CD4-positive, alpha-beta T cell treated with Interleukin-10 for 1 hour (primary cell): ENCODE data around the gene SYNDIG1L.

Experiments
- DNase-seq: peaks from one replicate; pipeline ENCODE4 v3.0.0-alpha.2; 2020

Gene SYNDIG1L

DNA sequence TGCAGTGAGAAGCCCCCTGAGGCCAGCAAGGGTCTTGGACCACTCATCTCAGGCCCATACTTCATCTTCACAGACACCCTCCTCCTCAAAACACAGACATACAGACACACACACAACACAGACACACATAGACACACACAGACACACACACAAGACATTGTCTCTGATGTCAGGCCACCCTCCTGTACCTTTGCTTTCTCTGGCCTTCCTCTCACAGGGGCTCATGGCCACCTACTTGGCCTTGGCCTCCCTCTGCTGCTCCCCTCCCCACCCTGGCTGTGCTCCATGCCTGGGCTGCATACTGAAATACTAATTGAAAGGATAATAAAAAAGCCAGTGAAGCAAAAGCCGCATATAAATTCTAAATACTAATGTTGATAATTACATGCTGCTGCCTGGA, 1.6 kb upstream of the SYNDIG1L start:
- no peak for DNase-seq

- DNase-seq: peak; percentile 51
Observed at GRCh38 chr14:74425525-74426201, 347 bp downstream of the SYNDIG1L start.

- DNase-seq: no peak
Observed at GRCh38 chr14:74424606-74425005, 1.4 kb downstream of the SYNDIG1L start.

GRCh38 chr14:74423246-74423645, 2.8 kb downstream of the SYNDIG1L start:
- no peak for DNase-seq

DNA sequence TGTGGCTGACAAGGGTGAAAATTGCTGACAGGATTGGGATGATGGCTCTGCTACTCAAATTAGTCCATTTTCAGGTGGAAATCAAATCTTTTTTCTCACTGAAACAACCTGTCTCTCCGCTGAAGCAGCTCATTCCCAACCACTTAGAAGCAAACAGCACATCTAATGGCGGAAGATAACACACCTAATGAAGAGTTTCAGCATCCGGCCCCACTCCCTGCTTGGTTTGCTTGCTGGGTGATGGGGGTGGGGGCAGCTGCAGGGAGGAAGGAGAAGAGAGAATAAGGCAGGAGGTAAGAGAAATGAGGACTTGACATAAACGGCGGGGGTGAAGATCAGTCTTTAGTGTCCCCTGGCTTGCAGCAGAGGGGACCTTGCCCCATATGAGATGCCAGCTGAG, 4.0 kb downstream of the SYNDIG1L start:
- no peak for DNase-seq

DNA sequence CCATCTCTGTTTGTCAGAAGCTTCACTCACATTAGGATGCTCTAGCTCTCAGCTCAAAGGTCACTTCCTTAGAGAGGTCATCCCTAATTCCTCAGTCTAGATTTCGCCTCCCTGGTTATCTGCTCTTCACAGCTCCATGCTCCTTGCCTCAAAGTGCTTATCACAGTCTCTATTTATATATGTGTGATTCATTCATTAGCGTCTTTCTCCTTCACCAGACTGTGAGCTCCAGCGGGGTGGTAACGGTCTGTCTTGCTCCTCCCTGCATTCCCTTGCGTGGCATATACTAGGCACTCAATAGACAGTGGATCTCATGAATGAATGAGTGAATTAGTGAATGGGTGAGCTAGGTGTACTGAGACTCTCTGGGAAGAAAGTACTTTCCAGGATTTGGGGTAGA, 6.9 kb downstream of the SYNDIG1L start:
- DNase-seq: no peak

DNA sequence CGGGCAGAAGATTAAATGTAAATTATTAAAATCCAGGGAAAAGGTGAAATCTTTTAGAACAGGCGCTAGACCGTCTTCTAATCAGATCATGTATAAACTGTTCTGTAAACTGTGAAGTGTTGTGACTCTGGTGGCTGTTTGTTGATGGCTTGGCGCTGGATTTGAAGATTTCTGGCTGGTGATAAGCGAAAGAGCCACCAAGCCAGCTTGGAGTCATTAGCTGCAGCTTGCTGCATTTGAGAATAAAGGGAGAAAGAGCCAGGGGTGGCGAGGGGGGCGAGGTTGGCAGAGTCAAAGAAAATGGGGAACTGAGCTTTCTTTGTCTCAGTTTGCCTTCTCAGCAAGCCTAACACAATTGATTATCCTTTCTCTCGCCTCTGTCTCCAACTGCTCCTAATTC, 8.0 kb downstream of the SYNDIG1L start:
- DNase-seq: no peak

DNA sequence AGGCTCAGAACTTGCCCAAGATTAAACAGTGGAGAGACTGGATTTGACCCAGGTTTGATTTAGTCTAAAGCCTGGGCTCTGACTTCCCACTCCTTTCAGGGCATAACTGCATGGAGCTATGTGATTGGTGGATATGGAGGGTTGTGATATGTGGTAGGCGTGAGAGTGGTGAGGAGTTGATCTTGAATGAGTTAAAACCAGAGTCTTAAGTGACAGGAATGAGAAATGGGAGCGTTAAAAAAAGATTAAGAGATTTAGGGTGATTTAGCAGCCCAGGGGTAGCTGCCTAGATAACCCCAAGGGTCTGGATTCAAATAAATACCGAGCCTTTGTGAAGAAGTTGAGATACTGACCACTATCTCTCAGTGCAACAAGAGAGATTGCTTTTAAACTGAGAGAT, 8.4 kb downstream of the SYNDIG1L start:
- no peak for DNase-seq

GRCh38 chr14:74417201-74417600, 8.8 kb downstream of the SYNDIG1L start:
- no peak for DNase-seq

DNA sequence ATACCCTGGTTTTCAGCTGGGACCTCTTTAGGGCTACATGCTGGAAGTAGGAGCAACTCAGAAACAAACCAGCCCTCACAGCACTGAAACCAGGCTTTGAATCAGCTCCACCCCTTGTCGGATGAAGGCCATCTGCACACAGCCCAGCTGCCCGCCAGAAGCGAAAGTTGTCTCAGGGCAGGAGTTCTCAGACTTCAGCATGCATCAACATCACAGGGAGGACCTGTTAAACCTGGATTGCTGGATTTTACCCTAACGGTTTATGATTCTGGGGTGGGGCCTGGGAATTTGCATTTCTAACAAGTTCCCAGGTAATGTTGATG, 10.9 kb downstream of the SYNDIG1L start:
- DNase-seq: no peak

DNA sequence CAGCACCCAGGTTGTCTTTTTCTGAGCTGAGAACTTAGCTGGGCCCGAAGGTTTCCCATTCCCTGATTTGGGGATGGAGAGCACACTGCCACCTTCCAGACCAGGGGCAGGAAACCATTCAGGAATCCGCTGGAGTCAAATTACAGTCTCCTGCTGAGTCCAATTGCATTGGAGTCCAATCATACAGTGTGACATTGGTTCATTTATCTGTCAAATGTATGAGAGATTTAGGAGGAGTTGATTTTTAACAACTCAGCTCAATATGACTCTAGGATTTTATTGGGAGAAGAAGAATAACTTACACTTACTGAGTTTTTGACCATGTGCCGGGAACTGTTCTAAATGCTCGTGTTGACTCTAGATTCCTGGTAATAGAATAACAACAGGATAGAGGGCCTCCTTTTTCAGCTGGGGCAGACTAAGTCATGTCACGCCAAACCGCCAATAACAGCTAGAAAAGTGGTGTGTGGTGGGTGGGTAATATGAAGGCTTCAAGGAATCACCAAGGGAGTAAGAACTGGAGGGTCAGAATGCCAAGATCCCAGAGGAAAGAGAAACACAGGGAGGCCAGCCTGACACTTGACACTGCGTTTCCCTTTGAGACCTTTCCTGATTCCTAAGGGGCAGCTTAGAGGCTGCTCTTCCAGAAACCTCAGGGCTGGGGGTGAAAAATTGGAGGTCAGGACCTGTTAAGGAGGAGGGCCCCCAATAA, 11.5 kb downstream of the SYNDIG1L start:
- no peak for DNase-seq

- no peak for DNase-seq
Observed at GRCh38 chr14:74413627-74414026, 12.4 kb downstream of the SYNDIG1L start.

- DNase-seq: no peak
Observed at GRCh38 chr14:74412753-74413152, 13.3 kb downstream of the SYNDIG1L start.

DNA sequence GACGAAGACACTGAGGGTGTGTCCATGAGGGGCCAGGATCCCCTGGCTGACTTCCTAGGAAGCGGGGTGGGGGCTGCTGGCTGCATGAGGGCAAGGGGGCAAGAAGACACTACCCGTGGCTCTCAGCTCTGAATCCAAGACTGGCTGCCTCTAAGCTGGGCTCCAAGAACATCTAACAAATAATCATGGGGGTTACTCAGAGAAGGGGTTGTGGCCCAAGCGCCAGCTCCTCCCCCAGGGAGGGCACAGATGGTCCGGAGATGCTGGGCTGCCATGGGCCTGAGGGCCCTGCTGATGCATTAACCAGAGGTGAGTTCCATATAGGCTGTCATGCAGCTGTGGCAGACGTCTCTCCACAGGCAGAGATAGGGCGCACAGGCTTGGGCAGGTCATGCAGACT, 14.3 kb downstream of the SYNDIG1L start:
- DNase-seq: no peak

DNA sequence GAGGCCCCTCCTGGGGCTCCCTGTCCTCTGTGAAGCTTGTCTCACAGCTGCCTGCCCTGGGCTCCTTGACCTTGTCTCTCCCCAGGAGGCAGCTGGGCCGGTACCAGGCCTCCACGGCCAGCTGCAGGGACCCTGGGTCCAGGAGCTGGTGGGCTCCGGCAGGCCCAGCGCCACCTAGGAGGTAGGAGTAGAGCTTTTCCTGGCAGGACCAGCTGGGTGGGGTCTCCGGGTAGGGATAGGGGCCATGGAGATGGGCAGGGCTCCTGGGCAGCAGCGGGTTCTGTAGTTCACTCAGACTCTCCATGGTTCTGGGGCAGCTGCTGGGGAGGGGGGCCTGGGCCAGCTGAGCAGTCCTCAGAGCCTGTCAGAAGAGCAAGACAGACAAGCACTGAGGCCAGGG, 16.6 kb downstream of the SYNDIG1L start:
- DNase-seq: no peak

DNA sequence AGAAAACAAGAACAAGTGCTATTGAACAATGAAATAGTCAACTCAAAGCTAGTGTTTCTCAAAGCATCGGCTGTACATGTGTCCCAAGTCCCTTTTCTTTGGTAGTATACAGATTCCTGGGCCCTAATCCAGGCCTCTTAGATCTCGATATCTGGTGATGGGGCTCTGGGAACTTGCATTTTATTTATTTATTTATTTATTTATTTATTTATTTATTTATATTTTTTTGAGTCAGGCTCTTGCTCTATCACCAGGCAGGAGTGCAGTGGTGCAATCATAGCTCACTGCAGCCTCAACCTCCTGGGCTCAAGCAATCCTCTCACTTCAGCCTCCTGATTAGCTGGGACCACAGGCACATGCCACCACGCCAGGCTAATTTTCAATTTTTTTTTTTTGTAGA, 17.1 kb downstream of the SYNDIG1L start:
- no peak for DNase-seq

DNA sequence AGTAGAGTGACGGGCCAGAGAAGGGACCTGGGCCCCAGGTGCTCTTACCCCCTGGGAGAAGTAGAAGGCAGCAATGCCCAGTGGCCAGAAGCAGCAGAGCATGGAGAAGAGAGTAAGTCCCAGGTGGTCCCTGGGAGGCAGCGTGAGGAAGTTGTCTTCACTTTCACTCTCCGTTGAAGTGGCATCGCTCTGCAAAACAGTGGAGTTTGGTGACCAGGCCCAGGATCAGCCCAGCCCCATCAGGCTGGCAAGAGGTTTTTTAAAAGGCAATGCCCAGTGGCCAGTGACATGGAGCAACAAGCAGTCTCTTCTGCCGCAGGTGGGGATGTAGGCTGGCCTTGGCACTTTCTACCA, 18.2 kb downstream of the SYNDIG1L start:
- no peak for DNase-seq

- DNase-seq: no peak
Observed at GRCh38 chr14:74407021-74407800, 18.8 kb downstream of the SYNDIG1L start.

DNA sequence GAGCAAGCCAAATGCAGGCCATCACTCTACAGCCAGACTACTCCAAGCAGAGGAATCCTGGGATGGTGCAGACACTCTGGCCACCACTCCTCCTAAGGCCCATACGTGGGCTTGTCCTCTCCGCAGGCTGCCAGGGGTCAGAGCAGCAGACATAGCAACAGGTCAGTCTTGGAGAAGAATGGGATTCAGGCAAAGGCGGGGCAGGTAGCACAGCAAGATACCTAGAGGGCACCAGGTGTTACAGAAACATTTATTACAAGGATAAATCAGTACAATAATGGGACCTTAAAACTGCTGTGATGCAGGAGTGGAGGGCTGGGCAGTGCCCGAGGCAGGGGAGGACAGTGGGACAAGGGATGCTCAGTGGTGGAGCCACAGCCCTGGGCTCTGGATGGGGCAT, 20.3 kb downstream of the SYNDIG1L start:
- no peak for DNase-seq

DNA sequence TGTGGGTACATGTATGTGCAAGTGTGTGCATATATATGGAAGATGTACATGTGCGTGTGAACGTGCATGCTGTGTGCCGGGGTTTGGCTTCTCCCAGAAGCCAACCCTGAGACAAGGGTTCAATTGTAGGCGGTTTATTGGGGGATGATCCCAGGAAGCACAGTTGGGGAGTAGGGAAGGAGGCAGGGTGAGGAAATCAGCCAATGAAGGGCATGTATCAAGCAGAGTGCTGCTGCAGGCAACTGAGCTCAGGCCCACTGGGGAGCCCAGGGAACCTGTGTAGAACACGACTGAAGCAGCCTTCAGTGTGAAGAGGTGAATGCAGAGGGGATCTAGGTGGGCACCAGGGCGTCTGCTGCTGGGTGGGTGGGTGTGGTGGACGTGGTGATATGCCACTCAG, 21.6 kb downstream of the SYNDIG1L start:
- no peak for DNase-seq

DNA sequence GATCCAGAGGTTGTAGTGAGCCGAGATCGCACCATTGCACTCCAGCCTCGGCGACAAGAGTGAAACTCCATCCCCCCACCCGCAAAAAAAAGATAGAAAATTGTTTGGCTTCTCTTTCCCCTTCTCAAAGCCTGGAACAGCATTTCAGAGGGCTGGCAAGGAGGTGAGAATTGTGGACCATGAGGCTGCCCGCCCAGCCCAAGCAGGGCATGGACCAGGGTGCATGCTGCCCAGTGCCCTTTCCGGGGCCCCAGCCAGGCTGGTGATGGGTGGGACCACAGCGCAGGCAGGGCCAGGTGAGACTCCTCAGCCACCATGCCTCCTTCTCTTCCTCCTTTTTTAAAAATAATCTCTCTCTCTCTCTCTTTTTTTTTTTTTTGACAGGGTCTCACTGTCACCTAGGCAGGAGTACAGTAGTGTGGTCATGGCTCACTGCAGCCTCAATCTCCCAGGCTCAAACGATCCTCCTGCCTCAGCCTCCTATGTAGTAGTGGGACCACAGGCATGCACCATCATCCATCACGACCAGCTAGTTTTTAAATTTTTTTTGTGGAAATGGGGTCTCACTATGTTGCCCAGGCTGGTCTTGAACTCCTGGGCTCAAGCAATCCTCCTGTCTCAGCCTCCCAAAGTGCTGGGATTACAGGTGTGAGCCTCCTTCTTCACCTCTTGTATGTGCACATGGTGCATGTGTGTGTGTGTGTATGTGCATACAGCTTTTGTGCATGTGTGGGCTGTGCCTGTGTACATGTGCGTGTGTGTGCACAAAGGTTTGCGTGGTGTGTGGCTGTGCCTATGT, 22.2 kb downstream of the SYNDIG1L start:
- DNase-seq: no peak

GRCh38 chr14:74402401-74403251, 23.4 kb downstream of the SYNDIG1L start:
- no peak for DNase-seq
